T47D (cell line): ENCODE measurements around the gene CYP1A2.
A peak's percentile ranks its signal among the peaks of the same experiment; 100 is the strongest.
"Not testable (repeated sequence)": the region's sequence is repeated elsewhere in the genome, so short reads cannot be mapped to it uniquely, and the experiment has no call there.

Experiments used
- DNase-seq, 2 experiments: peaks; one replicate each; pipeline versions ENCODE4 v3.0.0 to v3.0.0-alpha.2; 2011 to 2012; ENCODE audit warnings: low read depth in 1 of 2, low spot score in 1 of 2
- JUND ChIP-seq: IDR thresholded peaks from 2 replicates; pipeline ENCODE4 v1.6.1; 2012; ENCODE audit warnings: low read depth
- in situ Hi-C: cut with HindIII; loops from 2 replicates; pipeline ENCODE4 v1.10.0; 2016; ENCODE audit warnings: low sequenced_read_pairs, low pct_unique_long_range_greater_than_20kb

Gene CYP1A2

DNA sequence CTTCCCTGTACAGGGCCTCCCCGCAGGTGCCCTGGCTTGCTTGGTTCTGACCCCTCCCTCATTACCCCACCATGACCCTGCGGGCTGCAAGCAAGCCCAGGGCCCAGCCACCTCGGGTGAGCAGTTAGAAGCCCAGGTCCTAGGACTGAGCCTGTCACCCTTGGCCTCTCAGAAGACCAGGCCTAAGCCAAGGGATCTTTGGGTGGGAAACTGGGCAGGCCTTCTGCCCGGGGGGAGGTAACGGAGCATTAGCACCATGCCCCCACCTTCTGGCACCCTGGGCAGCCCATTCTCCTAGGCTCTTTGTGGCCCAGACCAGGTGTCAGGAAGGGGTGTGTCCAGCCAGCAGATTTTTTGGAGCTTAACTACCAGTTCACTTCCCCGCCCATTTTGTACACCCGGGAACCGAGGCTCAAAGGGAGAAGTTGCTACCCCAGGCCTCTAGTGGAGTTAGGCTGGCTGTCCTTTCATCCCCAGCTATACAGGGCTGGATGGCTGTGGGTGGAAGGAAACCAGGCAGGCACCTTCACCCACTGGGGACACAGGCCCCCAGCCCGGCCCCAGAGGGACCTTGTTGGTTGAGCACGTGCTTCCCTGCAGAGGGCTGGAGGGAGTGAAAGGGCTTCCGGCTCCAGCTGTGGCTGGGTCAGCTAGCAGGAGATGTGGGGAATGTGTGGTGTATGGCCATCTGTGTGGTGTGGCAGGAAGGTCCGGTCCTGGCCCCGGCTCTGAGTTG lies 34.6 kb downstream of the CYP1A2 start:
- TF ChIP-seq JUND: no peak
- in situ Hi-C loops: no loop called here
- no peak for DNase-seq

DNA sequence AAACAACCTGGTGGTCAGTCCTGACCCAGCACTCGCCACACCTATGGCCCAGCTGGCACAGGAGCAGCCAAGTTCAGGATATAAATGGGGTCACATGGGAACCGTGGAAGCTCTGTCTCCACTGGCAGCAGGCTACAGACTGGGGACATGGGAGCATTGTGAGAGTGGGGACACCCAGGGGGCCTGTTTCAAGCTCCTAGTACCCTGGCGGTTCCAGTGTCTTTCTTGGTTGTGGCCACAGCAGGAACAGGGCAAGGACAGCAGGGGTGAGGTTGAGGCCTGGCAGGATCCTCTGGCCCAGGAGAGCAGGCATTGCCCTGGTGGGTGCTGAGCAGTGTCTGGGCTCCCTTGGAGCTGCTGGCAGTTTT lies 35.1 kb downstream of the CYP1A2 start:
- TF ChIP-seq JUND: no peak
- in situ Hi-C loops: no loop called here
- no peak for DNase-seq

- no peak for DNase-seq
- no peak for TF ChIP-seq JUND
- in situ Hi-C loops: no loop called here
These were observed 36.0 kb downstream of the CYP1A2 start for GRCh38 chr15:74784426-74785193.

DNA sequence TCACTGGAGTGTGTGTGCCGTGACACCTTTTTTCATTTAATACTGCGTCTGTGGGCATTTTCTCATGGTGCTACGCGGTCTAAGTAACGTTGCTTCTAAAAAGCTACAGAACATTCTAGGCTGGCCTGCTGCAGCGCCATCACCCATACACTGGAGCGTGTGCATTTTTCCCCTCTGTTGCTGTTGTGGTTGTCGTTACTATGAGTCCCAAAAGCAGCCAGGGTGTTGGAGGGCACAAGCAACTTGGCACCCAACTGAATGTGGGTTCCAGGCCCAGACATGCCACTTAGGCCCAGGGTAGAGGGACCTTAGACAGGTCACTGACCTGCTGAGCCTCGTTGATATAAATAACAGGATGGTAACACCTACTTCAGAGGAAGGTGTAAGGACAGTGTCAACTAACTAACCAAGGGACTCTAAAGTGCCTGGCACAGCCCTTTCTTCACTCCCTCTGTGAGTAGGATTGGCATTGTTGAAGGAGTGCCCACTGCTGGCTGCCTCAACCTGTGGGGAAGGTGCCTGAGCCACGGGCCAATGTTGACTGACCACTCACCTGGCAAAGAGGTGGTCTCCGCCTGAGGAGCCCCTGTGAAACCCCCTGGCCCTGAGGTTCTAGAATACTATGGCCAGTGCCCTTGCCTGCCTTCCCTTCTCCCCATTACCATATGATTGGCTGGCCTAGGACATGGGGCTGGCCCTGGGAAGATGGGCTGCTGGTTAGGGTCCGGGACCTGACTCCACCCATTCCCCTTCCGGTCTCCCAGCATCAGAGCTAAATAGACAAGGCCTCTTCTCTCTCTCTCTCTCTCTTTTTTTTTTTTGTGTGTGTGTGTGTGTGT lies 36.8 kb downstream of the CYP1A2 start:
- no peak for TF ChIP-seq JUND
- in situ Hi-C loops: no loop called here
- no peak for DNase-seq

DNA sequence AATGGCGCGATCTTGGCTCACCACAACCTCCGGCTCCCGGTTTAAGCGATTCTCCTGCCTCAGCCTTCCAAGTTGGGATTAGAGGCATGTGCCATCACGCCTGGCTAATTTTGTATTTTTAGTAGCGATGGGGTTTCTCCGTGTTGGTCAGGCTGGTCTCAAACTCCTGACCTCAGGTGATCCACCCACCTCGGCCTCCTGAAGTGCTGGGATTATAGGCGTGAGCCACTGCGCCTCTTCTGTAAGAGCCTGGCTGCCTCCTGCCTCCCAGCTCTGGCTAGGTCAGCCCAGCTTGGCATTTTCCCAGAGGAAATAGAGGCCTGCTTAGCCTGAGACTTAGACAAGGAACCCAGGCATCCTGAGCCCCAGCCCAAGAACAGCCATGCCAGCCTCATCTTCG lies 37.4 kb downstream of the CYP1A2 start:
- in situ Hi-C loops: not testable (repeated sequence)

GRCh38 chr15:74786551-74787165 lies 38.0 kb downstream of the CYP1A2 start:
- no peak for TF ChIP-seq JUND
- no peak for DNase-seq
- in situ Hi-C loops: no loop called here

More for the DNA sequence above, 37.4 kb downstream of the CYP1A2 start:
- not testable (repeated sequence) for DNase-seq

DNA sequence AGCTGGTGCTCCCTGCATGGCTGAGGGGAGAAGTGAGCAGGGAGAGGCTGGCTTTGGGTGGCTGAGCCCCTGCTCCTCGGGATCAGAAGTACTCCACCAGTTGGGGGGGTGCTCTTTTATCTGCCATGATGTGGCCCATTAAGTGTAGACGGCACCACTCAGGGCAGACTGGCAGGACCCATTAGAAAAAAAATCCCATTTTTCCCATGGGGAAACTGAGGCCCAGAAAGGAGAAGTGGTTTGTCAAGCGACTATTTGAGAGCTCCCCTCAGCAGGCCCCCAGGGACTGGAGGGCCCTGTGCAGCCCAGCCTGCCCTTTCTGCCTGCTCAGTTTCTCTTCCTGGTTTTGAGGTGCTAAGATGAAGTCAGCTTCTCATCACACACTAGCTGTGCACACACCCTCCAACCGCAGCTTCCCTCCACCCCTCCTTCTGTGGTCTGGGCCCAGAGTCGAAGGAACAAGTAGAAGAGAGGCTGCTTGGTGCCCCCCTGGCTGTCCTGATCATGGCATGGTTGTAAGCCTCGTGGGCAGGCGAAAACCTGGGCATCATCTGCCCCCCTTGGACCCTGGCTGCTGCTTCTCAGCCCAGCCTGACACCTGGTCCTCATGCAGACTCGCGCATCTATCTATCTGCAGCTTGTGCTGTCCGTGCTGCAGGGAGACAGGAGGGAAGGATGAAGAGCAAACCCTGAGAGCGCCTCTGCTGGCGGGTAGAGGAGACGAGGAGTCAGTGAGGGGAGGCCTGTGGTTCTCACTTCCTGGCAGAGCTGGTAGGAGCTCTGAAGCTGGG lies 38.8 kb downstream of the CYP1A2 start:
- TF ChIP-seq JUND: no peak
- DNase-seq: peak in 1 of 2 experiments; percentile 80
- in situ Hi-C loops: no loop called here

GRCh38 chr15:74788042-74788682 lies 39.5 kb downstream of the CYP1A2 start:
- DNase-seq: peak in 1 of 2 experiments; percentile 49
- no peak for TF ChIP-seq JUND
- in situ Hi-C loops: no loop called here

DNA sequence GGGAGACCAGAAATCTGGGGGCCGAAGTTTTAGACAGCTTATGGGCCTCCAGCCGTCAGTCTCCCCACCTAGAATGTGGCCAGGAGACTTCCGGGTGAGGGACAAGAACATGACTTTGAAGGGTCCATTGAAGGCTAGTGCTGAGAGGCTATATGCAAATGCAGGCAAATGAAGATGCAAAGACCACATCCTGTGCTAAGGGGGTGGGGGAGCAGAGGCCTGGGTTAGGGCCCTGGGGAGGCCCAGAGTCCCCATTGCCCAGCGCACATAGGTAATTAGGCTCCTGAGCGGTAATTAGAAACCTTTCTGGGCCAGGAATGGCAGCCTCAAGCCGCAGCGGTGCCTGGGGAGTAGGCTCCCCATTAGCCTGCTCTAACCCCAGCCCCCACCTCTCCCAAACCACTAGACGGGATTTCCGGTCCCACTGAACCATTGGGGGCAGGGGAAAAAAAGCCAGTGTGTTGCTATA lies 40.1 kb downstream of the CYP1A2 start:
- no peak for TF ChIP-seq JUND
- in situ Hi-C loops: no loop called here
- no peak for DNase-seq

- DNase-seq: peak in 1 of 2 experiments; percentile 80
- in situ Hi-C loops: no loop called here
- TF ChIP-seq JUND: no peak
These were observed 40.6 kb downstream of the CYP1A2 start for GRCh38 chr15:74789171-74789631.

GRCh38 chr15:74789741-74790079 lies 41.1 kb downstream of the CYP1A2 start:
- no peak for DNase-seq
- no peak for TF ChIP-seq JUND
- in situ Hi-C loops: no loop called here
